Omental fat pad (tissue), 4 donors: ENCODE data around the gene CAST. TPM values are rescaled to one million over a fixed set of nuclear protein-coding genes. Genes with fewer than 3 reads are reported as not detected.

Experiments
- ATAC-seq: fragments of 150-250 bp; one replicate; pipeline ENCODE4 v1.9.1; 2016; ENCODE audit warnings: mild to moderate bottlenecking, moderate library complexity; ENCODE audit not compliant: low FRiP score
- DNase-seq: peaks from one replicate; pipeline ENCODE4 v3.0.0-alpha.2; 2019; ENCODE audit warnings: low spot score
- CTCF ChIP-seq, 3 donors: fragments of 450-650 bp; IDR thresholded peaks; one replicate each; pipeline ENCODE4 v1.5.1; 2016 to 2017; ENCODE audit warnings: antibody characterized with exemption in 3 of 3, mild to moderate bottlenecking in 3 of 3, moderate library complexity in 2 of 3
- total RNA-seq, 4 donors: library from RNA; depleted of rRNA; stranded (reverse); fragments of >200 nt; gene quantifications; one replicate each; pipeline ENCODE4 v1.1.0, GENCODE V29; 2016

CAST gene
- total RNA-seq, 4 donors from 2014 or later: 224 to 362 (median 285) TPM

GRCh38 chr5:96726802-96727201 is 64.6 kb downstream of the CAST start:
- ATAC-seq (no peak), DNase-seq (no peak)
- no peak for TF ChIP-seq CTCF (IDR thresholded peaks at IDR 0.05)

- DNase-seq (no peak), ATAC-seq (no peak)
- no peak for TF ChIP-seq CTCF (IDR thresholded peaks at IDR 0.05)
Observed at GRCh38 chr5:96729156-96729555, 67.0 kb downstream of the CAST start.

DNA sequence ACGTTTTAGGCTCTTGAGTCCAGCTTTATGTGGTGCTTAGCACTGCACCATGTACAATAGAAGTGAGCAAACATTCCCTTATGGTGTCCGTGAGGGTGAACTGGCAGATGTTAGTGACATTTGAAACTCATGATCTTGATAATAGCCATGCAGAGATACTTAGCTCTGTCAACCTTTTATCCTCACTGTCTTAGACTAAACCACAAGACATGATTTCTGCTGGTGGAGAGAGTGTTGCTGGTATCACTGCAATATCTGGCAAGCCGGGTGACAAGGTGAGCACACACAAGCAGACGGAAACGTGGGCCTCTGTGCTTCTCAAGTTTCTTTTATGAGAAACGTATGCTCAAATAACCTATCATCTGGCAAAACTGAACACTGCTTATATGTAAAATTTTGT is 68.4 kb downstream of the CAST start:
- ATAC-seq (no peak), DNase-seq (no peak)
- no peak for TF ChIP-seq CTCF (IDR thresholded peaks at IDR 0.05)

- peak; percentile 53 for ATAC-seq
- DNase-seq: no peak
- no peak for TF ChIP-seq CTCF (IDR thresholded peaks at IDR 0.05)
Observed at GRCh38 chr5:96733771-96734500, 71.8 kb downstream of the CAST start.

DNA sequence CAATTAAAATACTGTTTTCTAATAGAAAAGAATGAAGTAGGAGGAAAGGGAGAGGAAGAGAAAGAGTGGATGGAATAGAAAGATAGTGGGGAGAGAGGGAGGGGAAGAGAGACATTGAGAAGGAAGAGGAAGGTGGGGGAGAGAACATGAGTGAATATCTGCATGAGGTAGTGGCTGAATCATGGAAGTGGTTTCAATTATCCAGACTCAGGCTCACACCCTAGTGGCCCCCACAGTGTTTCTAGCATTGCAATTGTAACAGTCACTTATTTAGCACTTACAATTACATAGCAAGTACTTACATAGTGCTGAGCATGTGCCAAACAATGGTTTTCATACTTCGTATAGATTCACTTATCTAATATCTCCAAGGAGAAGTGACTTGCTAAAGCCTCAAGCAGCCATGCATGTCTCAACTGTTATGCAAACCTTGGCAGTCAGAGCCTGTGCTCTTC is 72.7 kb downstream of the CAST start:
- no peak for TF ChIP-seq CTCF (IDR thresholded peaks at IDR 0.05)
- ATAC-seq: peak; percentile 67
- DNase-seq: no peak

- no peak for ATAC-seq
- TF ChIP-seq CTCF (IDR thresholded peaks at IDR 0.05): no peak
- DNase-seq: no peak
Observed at GRCh38 chr5:96736937-96737336, 74.8 kb downstream of the CAST start.

GRCh38 chr5:96741106-96741505 is 78.9 kb downstream of the CAST start:
- no peak for TF ChIP-seq CTCF (IDR thresholded peaks at IDR 0.05)

More at GRCh38 chr5:96741106-96741505, 78.9 kb downstream of the CAST start:
- no peak for ATAC-seq
- DNase-seq: no peak
